HEK293 (cell line): Measurements from ENCODE around the gene TRIM65.
"Not testable (repeated sequence)": the region's sequence is repeated elsewhere in the genome, so short reads cannot be mapped to it uniquely, and the experiment has no call there.

ENCODE experiments used
- ZBTB20 ChIP-seq: fragments of 450-650 bp; formaldehyde crosslinking; IDR thresholded peaks from 2 replicates; pipeline ENCODE4 v1.5.1; 2016; ENCODE audit warnings: missing biosample characterization, missing genetic modification characterization
- ZNF239 ChIP-seq: fragments of 450-650 bp; formaldehyde crosslinking; IDR thresholded peaks from 2 replicates; pipeline ENCODE4 v1.5.1; 2016; ENCODE audit warnings: missing biosample characterization, missing genetic modification characterization
- ZNF37A ChIP-seq: fragments of 450-650 bp; IDR thresholded peaks from 2 replicates; pipeline ENCODE4 v1.5.1; 2018; ENCODE audit warnings: missing biosample characterization, missing genetic modification characterization
- ZNF530 ChIP-seq: fragments of 450-650 bp; formaldehyde crosslinking; IDR thresholded peaks from 2 replicates; pipeline ENCODE4 v1.5.1; 2016; ENCODE audit warnings: low read depth, missing biosample characterization, missing genetic modification characterization
- ZNF792 ChIP-seq: fragments of 450-650 bp; formaldehyde crosslinking; IDR thresholded peaks from 2 replicates; pipeline ENCODE4 v1.5.1; 2016; ENCODE audit warnings: missing biosample characterization, missing genetic modification characterization
- TF ChIP-seq, protein P1 (sequence below): fragments of 450-650 bp; formaldehyde crosslinking; IDR thresholded peaks from 2 replicates; pipeline ENCODE4 v1.5.1; 2016; ENCODE audit warnings: missing biosample characterization, missing genetic modification characterization
- TF ChIP-seq, protein P2 (sequence below): fragments of 450-650 bp; formaldehyde crosslinking; IDR thresholded peaks from 2 replicates; pipeline ENCODE4 v1.5.0; 2017; ENCODE audit warnings: missing biosample characterization, missing genetic modification characterization, borderline replicate concordance

DNA sequence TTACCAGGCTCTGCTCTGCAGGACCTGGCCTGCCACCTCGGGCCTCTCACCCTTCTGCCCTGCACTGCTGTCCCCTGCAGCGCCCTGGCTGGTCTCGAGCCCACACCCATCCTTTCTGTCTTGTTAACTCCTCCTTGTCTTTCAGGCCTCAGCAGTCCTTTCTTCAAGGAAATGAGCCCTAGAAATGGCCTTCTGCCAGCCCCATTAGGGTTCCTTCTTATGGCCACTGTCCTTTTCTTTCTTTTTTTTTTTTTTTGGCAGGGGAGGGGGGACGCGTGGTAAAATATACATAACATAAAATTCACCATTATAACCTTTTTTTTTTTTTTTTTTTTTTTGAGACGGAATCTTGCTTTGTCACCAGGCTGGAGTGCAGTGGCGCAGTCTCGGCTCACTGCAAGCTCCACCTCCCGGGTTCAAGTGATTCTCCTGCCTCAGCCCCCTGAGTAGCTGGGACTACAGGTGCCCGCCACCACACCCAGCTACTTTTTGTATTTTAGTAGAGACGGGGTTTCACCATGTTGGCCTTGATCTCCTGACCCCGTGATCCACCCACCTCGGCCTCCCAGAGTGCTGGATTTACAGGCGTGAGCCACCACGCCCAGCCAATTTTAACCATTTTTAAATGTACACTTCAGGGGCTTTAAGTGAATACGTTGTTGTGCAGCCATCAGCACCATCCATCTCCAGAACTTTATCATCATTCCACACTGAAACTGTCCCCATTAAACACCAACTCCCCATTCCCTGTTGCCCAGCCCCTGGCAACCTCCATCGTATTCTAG, 31.2 kb downstream of the TRIM65 start:
- TF ChIP-seq, protein P1, sequence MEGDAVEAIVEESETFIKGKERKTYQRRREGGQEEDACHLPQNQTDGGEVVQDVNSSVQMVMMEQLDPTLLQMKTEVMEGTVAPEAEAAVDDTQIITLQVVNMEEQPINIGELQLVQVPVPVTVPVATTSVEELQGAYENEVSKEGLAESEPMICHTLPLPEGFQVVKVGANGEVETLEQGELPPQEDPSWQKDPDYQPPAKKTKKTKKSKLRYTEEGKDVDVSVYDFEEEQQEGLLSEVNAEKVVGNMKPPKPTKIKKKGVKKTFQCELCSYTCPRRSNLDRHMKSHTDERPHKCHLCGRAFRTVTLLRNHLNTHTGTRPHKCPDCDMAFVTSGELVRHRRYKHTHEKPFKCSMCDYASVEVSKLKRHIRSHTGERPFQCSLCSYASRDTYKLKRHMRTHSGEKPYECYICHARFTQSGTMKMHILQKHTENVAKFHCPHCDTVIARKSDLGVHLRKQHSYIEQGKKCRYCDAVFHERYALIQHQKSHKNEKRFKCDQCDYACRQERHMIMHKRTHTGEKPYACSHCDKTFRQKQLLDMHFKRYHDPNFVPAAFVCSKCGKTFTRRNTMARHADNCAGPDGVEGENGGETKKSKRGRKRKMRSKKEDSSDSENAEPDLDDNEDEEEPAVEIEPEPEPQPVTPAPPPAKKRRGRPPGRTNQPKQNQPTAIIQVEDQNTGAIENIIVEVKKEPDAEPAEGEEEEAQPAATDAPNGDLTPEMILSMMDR (tag by site-specific recombination) = not testable (repeated sequence)
- not testable (repeated sequence) for TF ChIP-seq ZNF792 (tag by site-specific recombination); ZBTB20 (tag by site-specific recombination); ZNF37A; ZNF530 (tag by site-specific recombination); ZNF239 (tag by site-specific recombination)
- TF ChIP-seq, protein P2, sequence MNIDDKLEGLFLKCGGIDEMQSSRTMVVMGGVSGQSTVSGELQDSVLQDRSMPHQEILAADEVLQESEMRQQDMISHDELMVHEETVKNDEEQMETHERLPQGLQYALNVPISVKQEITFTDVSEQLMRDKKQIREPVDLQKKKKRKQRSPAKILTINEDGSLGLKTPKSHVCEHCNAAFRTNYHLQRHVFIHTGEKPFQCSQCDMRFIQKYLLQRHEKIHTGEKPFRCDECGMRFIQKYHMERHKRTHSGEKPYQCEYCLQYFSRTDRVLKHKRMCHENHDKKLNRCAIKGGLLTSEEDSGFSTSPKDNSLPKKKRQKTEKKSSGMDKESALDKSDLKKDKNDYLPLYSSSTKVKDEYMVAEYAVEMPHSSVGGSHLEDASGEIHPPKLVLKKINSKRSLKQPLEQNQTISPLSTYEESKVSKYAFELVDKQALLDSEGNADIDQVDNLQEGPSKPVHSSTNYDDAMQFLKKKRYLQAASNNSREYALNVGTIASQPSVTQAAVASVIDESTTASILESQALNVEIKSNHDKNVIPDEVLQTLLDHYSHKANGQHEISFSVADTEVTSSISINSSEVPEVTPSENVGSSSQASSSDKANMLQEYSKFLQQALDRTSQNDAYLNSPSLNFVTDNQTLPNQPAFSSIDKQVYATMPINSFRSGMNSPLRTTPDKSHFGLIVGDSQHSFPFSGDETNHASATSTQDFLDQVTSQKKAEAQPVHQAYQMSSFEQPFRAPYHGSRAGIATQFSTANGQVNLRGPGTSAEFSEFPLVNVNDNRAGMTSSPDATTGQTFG (tag by site-specific recombination) = not testable (repeated sequence)
